SH-SY5Y (cell line): ENCODE results near the gene KCNH4.

Experiments
- GATA2 ChIP-seq: IDR thresholded peaks from 2 replicates; pipeline ENCODE4 v1.6.1; 2011; ENCODE audit warnings: mild to moderate bottlenecking, low read depth, low read length
- GATA3 ChIP-seq: IDR thresholded peaks from 2 replicates; pipeline ENCODE4 v1.6.1; 2011; ENCODE audit warnings: low read depth, mild to moderate bottlenecking, low read length, moderate library complexity

DNA sequence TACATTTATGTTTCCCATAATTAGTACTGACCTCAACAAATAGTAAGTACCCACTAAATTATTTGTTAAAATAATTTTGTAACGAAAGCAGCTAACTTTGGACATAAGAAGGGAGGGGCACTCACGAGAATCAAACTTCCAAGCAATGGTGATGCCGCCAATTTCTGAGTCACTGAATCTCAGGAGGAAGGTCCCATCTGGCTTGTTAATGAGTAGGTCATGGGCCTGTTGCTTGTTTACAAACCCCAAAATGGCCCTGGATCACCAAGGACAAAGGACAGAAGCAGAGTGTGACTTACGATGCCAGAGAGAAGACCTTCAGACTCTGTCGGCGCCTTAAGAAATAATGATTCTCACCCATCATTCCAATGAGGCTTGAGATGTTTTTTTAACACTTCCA is 29.1 kb upstream of the KCNH4 start:
- TF ChIP-seq GATA2 (no peak), GATA3 (no peak)
